GM21381 (cell line): ENCODE measurements around the gene SIRT6.
"Not testable (repeated sequence)": the region's sequence is repeated elsewhere in the genome, so short reads cannot be mapped to it uniquely, and the experiment has no call there.

Source experiments
- ATAC-seq: cut with Tn5 transposase; IDR thresholded peaks from one replicate; pipeline ENCODE4 v1.9.1; 2021; ENCODE audit warnings: mild to moderate bottlenecking, moderate library complexity; ENCODE audit not compliant: unreplicated experiment

The SIRT6 gene

DNA sequence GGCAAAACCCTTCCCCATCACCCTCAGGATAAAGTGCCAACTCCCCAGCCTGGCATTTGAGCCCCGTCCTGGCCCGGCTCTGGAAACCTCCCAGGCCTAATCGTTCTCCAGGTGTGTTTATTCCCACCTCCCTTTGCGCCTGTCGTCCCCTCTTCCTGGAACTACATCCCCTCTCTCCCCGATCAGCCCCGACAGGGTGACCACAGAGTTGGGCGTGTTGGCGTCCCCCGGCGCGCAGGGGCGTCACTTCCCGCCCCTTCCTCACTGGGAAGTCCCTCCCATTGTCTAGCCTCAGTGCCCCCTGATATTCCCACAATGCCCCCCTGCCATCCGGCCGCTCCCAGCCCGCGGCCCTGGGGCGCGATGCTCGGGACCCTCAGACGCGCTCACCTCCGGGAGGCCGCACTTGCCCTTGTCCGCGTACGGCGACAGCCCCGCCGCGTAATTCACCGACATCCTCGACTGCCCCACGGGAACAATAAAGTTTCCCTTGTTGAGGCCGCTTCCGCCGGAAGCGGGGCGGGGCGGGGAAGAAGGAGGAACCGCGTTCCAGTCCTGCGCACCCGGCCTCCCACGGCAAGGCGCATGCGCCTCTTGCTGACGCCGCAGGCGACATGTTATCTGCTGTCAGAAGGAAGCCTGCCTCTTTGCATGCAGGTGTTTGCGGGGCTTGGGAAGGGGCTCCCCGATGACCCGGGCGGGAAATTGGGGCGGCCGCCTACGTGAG, at the start of gene SIRT6, which contains the start of gene ANKRD24:
Gene SIRT6 (minus strand): TSS at position 480 of the 727 bp plus-strand sequence. CDS start 24 bp downstream, at position 456.
Gene ANKRD24 (plus strand): TSS at position 606 of the 727 bp plus-strand sequence. CDS start 3,737 bp downstream, outside the sequence.
- ATAC-seq: peak; percentile 62

DNA sequence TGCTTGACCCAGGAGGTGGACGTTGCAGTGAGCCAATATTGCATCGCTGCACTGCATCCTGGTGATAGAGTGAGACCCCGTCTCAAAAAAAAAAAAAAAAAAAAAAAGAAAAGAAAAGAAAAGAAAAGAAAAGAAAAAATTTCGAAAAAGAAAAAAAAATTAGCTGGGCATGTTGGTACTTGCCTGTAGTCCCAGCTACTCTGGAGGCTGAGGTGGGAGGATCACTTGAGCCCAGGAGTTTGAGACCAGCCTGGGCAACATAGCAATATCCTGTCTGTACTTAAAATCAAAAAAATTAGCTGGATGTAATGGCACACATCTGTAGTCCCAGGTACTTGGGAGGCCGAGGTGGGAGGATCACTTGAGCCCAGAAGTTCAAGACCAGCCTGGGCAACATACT, 49.8 kb upstream of the SIRT6 start:
- not testable (repeated sequence) for ATAC-seq

DNA sequence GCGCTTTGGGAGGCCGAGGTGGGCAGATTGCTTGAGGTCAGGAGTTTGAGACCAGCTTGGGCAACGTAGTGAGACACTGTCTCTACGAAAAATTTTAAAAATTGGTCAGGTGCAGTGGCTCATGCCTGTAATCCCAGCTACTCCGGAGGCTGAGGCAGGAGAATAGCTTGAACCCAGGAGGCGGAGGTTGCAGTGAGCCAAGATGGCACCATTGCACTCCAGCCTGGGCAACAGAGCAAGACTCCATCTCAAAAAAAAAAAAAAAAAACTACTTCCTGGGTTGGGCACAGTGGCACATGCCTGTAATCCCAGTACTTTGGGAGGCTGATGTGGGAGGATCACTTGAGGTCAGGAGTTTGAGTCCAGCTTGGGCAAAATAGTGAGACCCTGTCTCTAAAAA, 49.2 kb upstream of the SIRT6 start:
- ATAC-seq: not testable (repeated sequence)

DNA sequence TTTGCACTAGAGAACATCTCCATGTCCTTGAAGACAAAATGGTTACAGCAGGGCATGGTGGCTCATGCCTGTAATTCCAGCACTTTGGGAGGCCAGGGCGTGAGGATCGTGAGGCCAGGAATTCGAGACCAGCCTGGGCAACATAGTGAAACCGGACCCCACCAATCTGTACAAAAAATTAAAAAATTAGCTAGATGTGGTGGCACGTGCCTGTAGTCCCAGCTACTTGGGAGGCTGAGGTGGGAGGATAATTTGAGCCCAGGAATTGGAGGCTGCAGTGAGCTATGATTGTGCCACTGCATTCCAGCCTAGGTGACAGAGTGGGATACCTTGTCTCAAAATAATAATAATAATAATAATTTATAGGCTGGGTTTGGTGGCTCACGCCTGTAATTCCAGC, 47.9 kb upstream of the SIRT6 start:
- not testable (repeated sequence) for ATAC-seq

DNA sequence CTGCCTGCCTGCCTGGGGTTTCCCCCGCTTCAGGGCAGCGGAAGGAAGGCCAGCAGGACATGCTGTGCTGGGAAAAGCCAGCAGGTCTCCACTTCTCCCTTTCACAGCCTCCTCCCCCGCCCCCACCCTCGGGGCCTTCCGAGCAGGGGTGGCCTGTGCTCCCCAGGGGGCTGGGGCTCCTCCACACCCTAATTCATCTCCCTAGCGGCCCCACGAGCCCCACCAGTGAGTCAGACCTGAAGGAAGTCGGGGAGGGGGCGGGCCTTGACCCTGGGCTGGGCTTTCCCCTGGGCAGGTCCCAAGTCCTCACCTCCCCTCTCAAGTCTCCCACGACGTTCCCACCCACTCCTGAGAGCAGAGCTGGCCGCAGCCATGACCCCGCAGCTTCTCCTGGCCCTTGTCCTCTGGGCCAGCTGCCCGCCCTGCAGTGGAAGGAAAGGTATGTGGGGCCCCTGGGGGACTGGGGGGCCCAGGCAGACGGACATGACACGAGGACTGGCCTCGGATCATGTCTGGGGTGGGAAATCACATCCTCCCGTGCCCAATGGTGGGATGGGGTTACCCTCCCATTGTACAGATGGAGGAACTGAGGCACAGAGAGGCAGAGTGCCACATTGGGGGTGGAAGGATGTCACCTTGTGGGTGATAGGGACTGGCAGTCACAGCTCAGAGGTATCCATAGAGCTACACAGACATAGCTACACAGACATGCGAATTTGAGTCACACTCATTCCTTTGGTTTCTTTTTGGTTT, 47.0 kb upstream of the SIRT6 start, which contains the start of gene EBI3:
Gene EBI3 (plus strand): TSS at position 345 of the 753 bp plus-strand sequence. CDS start 28 bp downstream, at position 373.
- ATAC-seq: peak; percentile 53

DNA sequence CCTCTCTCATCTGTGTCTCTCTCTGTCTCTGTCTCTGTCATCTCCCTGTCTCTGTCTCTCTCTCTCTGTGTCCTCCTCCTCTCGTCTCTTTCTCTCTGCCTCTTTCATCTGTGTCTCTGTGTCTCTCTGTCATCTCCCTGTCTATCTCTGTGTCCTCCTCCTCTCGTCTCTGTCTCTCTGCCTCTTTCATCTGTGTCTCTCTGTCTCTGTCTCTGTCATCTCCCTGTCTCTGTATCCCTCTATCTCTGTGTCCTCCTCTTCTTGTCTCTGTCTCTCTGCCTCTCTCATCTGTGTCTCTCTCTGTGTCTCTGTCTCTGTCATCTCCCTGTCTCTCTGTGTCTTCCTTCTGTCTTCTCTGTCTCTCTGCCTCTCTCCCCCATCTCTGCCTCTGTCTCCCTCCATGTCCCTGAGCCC, 46.4 kb upstream of the SIRT6 start:
- no peak for ATAC-seq

DNA sequence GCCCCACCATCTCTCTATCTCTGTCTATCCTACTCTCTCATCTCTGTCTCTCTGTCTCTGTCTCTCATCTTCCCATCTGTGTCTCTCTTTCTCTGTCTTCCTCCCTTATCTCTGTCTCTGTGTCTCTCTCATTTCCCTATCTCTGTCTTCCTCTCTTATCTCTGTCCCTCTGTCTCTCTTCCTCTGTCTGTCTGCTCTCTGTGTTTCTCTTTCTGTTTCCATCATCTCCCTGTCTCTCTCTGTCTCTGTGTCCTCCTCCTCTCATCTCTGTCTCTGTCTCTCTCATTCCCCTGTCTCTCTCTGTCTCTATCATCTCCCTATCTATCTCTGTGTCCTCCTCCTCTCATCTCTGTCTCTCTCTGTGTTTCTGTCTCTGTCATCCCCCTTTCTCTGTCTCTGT, 45.4 kb upstream of the SIRT6 start:
- no peak for ATAC-seq

DNA sequence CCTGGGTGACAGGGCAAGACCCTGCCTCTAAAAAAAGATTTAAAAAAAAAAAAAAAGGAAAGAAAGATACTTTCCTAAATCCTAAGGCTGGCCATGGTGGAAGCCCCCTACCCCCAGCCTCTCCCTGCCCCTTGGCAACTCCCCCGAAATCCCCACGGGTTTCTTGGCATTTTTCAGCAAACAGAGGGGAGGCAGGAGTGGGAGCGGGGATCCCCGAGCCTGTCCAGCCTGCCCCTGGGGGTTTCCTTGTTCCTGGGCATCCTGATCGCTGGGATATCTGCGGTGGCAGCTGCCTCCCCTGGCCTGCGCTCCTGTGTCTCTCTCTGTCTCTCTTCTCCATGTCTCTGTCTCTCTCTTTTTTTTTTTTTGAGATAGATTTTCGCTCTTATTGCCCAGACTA, 43.5 kb upstream of the SIRT6 start:
- ATAC-seq: no peak

DNA sequence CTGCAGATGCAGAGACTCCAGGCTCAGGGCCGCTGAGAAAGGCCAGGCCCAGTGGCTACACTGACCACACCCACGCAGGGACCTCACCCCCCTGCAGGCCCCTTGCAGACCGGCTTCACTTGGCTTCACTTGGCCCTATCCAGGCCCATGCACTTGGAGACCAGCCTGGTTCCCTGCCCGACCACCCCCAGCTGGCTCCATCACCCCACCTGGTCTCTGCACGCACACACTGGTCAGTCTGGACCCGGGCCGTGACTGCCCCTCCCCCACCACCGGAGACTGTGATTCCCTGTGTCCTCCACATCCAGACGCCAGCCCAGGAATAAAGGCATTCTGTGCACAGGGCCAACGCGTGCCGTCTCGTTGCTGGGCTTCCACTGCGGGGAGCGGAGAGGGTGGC, 42.1 kb upstream of the SIRT6 start:
- no peak for ATAC-seq

DNA sequence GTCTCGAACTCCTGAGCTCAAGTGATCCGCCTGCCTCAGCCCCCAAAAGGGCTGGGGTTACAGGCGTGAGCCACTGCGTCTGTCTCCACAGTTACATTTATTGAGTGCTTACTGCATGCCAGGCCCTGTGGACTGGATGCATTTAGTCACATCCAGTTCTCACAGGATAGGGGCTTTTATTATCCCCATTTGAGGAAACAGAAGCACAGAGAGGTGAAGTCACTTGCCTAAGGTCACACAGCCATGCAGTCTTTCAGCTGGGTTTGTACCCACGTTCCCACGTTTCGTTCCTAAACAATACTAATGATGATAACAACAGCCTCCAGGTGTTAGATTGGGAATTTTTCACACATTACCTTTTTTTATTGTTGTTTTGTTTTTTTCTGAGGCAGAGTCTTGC, 37.8 kb upstream of the SIRT6 start:
- no peak for ATAC-seq

DNA sequence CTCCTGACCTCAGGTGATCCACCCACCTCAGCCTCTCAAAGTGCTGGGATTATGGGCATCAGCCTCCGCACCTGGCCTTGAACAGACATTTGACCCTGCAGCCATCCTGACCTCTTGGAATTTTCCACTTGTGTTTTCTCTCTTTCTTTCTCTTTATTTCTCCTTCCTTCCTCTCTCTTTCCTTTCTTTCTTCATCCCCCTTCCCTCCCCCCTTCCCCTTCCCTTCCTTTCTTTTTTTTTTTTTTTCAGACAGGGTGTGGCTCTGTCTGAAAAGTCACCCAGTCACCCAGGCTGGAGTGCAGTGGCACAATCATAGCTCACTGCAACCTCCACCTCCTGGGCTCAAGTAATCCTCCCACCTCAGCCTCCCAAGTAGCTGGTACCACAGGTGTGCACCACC, 36.2 kb upstream of the SIRT6 start:
- ATAC-seq: not testable (repeated sequence)

DNA sequence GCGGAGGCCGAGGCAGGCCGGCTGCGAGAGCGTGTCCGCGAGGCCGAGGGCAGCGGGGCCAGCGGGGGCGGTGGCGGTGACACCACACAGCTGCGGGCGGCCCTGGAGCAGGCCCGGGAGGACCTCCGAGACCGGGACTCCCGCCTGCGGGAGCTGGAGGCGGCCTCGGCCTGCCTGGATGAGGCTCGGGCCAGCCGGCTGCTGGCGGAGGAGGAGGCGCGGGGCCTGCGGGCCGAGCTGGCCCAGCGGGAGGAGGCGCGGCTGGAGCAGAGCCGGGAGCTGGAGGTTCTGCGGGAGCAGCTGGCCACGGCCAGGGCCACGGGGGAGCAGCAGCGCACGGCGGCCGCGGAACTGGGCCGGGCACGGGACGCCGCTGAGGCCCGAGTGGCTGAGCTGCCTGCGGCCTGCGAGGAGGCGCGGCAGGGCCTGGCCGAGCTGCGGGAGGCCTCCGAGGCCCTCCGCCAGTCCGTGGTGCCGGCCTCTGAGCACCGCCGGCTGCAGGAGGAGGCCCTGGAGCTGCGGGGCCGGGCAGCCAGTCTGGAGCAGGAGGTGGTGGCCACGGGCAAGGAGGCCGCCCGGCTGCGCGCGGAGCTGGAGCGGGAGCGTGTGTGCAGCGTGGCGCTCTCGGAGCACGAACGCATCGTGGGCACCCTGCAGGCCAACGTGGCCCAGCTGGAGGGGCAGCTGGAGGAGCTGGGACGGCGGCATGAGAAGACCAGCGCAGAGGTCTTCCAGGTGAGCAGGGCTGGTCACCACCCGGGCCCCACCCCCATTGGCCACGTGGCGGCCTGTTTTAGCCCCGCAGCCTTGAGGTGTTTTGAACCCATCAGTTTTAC, 35.3 kb upstream of the SIRT6 start:
- no peak for ATAC-seq

DNA sequence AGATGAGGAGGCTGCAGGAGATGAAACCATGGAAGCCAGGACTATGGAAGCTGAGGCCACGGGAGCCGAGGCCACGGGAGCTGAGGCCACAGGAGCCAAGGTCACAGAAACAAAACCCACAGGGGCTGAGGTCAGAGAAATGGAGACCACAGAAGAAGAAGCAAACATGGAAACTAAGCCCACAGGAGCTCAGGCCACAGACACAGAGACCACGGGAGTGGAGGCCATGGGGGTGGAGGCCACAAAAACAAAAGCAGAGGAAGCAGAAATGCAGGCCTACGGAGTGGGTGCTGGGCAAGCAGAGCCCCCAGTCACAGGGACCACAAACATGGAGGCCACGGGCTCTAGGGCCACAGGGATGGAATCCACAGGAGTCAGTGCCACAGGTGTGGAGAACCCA, 34.5 kb upstream of the SIRT6 start:
- ATAC-seq: no peak

DNA sequence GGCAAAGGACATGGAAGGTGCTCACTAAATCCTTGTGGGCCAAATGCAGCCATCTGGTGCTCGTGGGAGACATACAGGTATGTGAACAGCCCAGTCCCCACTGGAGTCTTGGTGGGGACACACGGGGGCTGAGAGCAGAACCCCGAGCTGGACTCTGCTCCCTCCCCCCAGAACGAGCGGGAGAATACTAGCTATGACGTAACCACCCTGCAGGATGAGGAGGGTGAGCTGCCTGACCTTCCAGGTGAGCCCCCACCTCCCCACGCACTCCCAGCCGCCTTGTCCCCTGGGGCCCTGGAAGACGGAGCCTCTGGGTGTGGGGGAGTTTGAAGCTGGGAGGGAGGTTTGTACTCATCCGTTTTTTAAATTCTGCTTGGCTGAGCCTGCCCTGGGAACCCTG, 33.4 kb upstream of the SIRT6 start:
- ATAC-seq: no peak

DNA sequence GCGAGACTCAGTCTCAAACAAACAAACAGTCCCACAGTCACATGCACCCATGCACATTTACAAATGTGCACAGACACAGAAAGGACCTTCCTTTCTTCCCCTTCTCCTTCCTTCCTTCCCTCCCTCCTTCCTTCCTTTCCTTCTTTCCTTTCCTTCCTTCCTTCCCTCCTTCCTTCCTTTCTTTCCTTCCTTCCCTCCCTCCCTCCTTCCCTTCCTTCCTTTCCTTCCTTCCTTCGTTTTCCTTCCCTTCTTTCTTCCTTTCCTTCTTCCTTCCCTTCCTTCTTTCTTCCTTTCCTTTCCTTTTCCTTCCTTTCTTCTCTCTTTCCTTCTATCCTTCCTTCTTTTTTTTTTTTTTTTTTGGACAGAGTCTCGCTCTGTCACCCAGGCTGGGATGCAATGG, 30.8 kb upstream of the SIRT6 start:
- no peak for ATAC-seq

DNA sequence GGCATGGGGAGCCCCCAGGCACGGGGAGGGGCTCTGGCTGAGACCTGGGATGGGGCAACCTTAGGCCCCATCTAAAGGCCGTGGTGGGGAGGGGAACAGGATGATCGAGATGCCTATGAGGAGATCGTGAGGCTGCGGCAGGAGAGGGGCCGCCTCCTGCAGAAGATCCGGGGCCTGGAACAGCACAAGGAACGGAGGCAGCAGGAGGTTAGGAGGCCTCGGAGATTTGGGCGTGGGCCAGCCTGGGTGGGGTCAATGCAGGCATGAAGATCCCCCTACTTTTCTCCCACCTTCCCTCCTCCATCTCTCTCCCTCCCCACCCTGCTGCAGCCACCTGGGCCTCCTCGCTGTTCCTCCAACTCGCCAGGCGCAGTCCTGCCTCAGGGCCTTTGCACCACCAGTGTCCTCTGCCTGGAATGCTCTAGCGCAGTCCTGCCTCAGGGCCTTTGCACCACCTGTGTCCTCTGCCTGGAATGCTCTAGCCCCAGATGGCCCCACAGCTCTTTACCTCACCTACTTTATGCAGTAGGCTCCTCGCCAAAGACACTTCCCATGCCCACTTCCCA, 27.9 kb upstream of the SIRT6 start:
- no peak for ATAC-seq

DNA sequence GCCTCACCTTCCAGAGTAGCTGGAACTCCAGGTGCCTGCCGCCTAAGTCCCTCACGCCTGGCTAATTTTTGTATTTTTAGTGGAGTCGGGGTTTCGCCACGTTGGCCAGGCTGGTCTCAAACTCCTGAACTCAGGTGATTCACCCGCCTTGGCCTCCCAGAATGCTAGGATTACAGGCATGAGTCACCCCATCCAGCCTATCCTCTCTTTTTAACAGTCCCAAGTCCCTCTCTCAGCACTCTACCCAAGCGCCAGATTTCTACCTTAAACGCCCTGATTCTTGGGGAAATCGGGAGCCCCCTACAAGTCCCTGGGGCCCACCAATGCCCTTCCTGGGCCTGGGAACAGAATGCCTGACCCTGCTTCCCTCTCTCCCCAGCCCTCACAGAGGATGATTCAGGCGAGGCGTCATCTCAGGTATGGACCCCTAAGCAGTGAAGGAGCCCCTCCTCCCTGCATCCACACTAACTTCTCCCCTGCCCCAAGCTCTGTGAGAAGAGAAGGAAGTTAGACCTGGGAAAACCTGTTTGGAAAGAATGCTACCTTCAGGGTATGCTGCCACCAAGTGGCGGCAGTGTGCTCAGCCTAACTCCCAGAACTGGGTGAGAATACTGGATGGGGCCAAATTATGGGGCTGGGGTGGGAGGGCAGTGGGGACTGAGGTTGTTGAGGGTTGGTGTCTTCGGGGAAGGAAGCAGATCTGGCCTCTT, 26.2 kb upstream of the SIRT6 start:
- no peak for ATAC-seq

DNA sequence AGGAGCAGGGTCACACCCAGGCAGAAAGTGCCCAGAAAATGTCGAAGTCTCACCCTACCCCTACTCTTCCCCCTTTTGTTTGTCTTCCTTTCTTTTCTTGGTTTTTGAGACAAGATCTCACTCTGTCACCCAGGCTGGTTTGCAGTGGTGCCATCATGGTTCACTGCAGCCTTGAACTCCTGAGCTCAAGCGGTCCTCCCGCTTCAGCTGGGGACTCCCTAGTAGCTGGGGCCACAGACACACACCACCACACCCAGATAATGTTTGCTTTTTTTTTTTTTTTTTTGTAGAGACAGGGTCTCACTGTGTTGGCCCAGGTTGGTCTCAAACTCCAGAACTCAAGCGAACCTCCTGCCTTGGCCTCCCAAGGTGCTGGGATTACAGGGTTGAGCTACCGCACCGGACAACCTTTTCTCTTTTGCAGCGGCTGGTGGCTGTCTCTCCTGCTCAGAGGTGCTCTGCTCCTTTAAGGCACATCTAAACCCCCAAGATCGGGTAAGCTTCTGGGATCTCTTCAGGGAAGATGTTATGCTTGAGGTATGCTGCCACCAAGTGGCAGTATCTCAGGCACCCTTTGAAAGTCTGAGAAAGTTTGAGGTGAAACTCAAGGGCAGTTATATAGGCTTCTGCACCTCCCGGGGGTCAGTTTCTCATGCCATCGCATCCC, 24.6 kb upstream of the SIRT6 start:
- no peak for ATAC-seq

DNA sequence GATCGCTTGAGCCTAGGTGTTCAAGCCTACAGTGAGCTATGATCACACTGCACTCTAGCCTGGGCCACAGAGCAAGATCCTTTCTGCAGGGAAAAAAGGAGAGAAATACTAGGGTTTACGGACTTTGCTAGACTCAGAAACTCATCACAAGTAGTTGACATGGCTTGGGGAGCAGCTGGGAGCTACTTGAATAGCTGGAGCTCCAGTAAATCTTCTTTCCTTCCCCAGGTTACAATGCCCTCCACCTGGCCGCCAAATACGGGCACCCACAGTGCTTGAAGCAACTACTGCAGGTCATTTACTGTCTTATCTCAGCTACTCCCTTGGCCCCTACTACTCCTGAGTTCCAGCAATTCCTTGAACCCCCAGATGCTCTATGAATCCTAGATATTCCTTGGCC, 19.4 kb upstream of the SIRT6 start:
- no peak for ATAC-seq
